Stimulated activated CD4-positive, alpha-beta T cell treated with anti-CD3 and anti-CD28 coated beads, Interleukin-4, amount 100 ng/mL, for 1 hour (primary cell): Measurements from ENCODE around the gene ZBTB1.
A peak's percentile ranks its signal among the peaks of the same experiment; 100 is the strongest.

Source experiments
- DNase-seq: peaks from one replicate; pipeline ENCODE4 v3.0.0-alpha.2; 2020

ZBTB1 gene

GRCh38 chr14:64504310-64504896 lies at the start of gene ZBTB1:
Gene ZBTB1 (plus strand): TSS chr14:64504770. CDS start chr14:64521505, 16,735 bp downstream.
- DNase-seq: peak; percentile 86

GRCh38 chr14:64459405-64460136 lies 45.0 kb upstream of the ZBTB1 start:
- no peak for DNase-seq

GRCh38 chr14:64461221-64461620 lies 43.3 kb upstream of the ZBTB1 start:
- no peak for DNase-seq

- no peak for DNase-seq
These were observed 41.4 kb upstream of the ZBTB1 start for GRCh38 chr14:64463195-64463594.

DNA sequence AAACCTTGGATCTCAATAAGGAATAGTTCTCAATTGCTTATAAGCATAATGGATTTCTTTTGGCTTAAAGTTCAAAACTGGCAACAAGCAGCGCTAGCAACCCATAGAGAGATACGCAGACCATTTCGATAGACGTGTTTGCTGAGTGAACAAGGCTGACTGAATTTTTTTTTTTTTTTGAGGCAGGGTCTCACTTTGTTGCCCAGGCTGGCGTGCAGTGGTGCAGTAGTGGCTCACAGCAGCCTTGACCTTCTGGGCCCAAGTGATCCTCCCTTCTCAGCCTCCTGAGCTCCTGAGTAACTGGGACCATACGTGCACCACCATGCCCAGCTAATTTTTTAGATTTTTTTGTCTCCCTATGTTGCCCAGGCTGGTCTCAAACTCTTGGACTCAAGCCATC lies 40.7 kb upstream of the ZBTB1 start:
- DNase-seq: no peak

- no peak for DNase-seq
These were observed 39.9 kb upstream of the ZBTB1 start for GRCh38 chr14:64464651-64465050.

GRCh38 chr14:64465191-64465822 lies 39.3 kb upstream of the ZBTB1 start, which contains the start of gene AKAP5:
Gene AKAP5 (plus strand): TSS chr14:64465499. CDS start chr14:64468395, 2,896 bp downstream.
- DNase-seq: peak; percentile 66

DNA sequence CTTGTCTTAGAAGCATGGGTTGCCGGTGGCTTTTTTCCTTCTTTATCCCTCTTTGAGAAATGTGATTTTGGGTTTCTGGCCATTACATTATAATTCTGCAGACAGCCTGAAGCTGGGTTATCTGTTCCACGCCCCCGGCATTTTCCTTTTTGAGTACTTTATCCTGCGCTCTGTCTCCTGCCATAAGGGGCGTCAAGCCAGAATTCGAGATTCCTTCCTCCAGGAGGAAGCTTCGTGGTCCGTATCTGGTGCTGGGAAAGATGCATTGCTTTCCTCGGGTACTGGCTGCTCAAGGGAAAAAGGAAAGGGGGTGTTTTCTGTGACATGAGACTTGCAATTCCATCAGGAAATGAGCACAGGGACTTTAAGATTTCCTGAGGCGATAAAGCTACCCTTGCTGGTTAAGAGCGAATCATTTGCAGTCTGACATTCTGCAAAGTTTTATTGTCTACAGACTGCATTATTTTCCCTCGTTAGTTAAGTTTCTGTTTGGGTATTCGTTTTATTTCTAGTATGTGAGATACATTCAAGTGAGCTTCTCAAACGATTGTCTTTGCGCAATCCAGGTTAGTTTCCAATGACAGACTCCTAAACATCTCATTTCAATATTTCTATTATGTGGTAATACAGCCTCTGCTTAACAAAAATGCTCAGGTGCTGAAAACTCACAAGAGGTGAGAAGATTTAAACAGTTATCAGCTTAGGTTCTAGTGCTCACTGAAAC lies 38.6 kb upstream of the ZBTB1 start:
- no peak for DNase-seq

GRCh38 chr14:64467101-64467500 lies 37.5 kb upstream of the ZBTB1 start:
- no peak for DNase-seq

DNA sequence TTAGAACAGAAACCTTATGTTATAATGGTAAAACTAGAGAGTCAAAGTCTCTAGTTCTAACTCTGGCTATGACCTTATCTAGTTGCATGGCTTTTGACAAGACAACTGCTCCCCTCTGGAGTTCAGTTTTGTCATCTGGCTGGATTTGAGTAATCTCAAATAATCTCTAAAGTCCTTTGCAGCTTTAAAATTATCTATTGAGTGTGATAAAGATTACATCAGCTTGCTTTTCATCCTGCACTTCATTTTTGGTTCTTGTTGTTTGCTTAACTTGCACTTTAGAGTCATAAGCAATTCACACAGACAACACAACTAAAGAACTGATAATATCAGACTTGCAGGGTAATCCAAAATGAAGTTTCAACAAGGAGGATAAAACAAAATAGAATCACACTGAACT lies 37.0 kb upstream of the ZBTB1 start:
- DNase-seq: no peak

- DNase-seq: no peak
These were observed 36.1 kb upstream of the ZBTB1 start for GRCh38 chr14:64468451-64468850.

DNA sequence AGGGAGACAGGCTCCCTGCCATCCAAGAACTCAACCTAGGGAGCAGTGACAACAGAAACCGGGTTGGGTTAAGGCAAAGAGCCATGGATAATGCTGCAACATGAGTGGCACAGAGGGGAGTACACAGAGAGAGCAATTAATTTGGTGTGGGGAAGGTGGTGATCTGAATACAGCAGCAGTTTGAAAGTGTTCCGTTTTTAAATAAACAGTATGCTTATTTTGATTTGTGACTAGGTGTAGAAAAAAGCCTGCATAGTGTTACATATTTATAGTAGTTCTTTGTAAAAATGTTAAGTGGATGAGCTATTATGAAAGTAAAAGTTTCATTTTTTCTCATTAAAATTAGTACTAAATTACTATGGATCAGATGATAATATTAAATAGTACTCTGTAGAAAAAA lies 30.5 kb upstream of the ZBTB1 start:
- DNase-seq: no peak

GRCh38 chr14:64474698-64475097 lies 29.9 kb upstream of the ZBTB1 start:
- no peak for DNase-seq

- no peak for DNase-seq
These were observed 28.8 kb upstream of the ZBTB1 start for GRCh38 chr14:64475585-64476273.

DNA sequence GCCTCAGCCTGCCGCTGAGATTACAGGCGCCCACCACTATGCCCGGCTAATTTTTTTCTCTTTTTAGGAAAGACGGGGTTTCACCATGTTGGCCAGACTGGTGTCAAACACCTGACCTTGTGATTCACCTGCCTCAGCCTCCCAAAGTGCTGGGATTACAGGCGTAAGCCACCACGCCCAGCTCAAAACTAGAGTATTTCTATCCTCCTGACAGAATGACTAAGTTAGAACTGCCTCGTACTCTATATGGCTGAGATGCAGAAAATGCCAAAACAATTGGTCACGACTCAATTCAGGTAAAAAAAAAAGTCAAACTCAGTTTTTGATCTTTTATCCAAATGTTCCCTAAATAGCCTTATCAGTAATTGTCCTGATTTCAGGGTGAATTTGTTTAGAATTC lies 28.1 kb upstream of the ZBTB1 start:
- DNase-seq: no peak

DNA sequence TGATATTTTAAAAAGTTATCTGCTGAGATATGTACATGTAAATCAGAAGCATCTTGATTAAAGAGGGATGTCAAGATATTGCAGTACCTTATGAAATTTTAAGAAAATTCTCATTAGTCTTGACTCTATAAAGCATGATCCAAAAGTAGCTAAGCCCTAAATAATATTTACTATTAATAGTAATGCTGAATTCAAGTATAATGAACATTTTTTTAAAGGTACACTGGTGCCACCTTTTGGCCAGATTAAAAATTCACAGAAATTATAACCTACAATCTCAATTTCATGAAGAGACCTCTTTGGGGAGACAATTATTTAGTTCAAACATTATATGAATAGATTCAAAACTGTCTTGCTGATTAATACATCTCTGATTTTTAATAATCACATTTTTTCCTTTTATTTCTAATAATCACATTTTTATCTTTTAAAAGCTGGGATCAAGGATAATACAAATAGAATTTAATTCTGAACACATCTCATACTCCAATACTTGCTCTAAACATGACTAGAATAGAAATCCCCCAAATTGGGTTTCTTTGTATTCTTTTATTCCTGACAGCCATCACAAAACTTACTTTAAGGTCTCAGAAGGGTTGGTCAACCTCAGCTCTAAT lies 25.8 kb upstream of the ZBTB1 start:
- no peak for DNase-seq

GRCh38 chr14:64488590-64489099 lies 15.9 kb upstream of the ZBTB1 start:
- no peak for DNase-seq

GRCh38 chr14:64491637-64492036 lies 12.9 kb upstream of the ZBTB1 start:
- no peak for DNase-seq

DNA sequence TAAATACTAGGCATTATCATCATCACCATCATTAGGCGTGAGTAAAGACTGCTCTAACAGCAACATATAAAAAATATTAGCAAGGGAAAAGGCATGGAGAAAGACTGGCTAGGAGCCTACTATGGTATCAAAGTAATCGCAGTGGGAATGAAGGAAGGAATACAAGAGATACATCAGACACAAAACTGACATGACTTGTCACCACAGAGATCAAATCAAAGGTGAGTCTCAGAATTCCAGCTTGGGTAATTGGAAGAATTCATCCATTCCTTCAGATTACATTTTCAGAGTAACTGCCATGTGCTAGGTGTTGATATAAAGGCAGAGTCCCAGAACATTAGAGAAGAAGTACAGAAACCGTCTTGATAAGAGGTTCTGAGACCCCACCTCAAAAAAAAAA lies 11.1 kb upstream of the ZBTB1 start:
- DNase-seq: no peak

DNA sequence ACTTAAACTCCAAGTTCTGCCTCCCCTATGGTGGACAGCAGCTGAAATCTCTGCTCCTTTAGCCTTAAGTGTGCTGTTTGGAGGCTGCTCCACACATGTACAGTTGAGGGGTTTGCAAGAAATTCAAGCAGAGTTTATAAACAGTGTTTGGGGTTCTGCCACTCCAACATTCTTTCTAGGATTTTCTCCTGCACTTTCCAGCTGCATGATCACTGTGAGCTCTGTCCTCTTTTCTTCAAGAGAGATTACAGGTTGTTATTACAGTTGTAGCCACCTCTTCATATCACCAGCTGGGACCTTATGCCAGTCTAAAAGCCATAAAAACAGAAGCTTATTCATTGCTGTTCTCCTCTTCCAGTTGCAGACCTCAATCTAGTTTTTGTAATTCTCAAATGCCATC lies 9.3 kb upstream of the ZBTB1 start:
- no peak for DNase-seq

DNA sequence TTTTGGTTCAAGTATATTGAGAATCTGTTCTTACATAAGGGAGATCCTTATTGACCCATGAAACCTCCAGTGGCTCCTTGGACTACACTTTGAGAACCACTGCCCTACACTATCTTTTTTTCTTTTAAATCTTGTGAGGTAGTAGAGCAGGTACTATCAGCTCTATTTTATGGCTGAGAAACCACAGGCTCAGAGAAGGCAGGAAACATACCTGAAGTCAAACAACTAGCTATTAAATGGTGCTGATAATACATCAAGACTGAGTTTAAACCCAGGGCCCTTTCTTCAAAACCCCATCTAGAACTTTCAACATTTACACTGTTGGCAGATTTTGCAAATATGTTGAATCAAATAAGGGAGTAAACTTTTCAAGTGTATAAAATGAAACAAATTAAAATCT lies 7.8 kb upstream of the ZBTB1 start:
- no peak for DNase-seq

GRCh38 chr14:64500088-64500487 lies 4.5 kb upstream of the ZBTB1 start:
- no peak for DNase-seq
